HepG2 (cell line): ENCODE results near the gene GRIN3B. TPM values are rescaled to one million over a fixed set of nuclear protein-coding genes. Genes with fewer than 3 reads are reported as not detected.

ENCODE experiments used
- AKAP8 ChIP-seq: sonication (generic); formaldehyde crosslinking; IDR thresholded peaks from 2 replicates; pipeline ENCODE4 v1.5.1; 2020; ENCODE audit warnings: mild to moderate bottlenecking, missing genetic modification reagents
- BCL6 ChIP-seq: IDR thresholded peaks from 2 replicates; pipeline ENCODE4 v1.6.1; 2016; ENCODE audit warnings: missing genetic modification reagents, missing compliant biosample characterization
- KDM4B ChIP-seq: sonication (generic); formaldehyde crosslinking; IDR thresholded peaks from 2 replicates; pipeline ENCODE4 v1.4.0; 2020; ENCODE audit warnings: missing genetic modification reagents
- MTA3 ChIP-seq: sonication (generic); formaldehyde crosslinking; IDR thresholded peaks from 2 replicates; pipeline ENCODE4 v1.4.0; 2020; ENCODE audit warnings: missing genetic modification reagents
- POLR2G ChIP-seq: fragments of 200-400 bp; formaldehyde crosslinking; IDR thresholded peaks from 2 replicates; pipeline ENCODE4 v1.6.1; 2018; ENCODE audit warnings: mild to moderate bottlenecking, low read depth, low read length, moderate library complexity
- RBFOX2 ChIP-seq: fragments of 200-400 bp; formaldehyde crosslinking; IDR thresholded peaks from 2 replicates; pipeline ENCODE4 v1.6.1; 2017; ENCODE audit warnings: low read depth, mild to moderate bottlenecking, low read length
- SP140L ChIP-seq: sonication (generic); formaldehyde crosslinking; IDR thresholded peaks from 2 replicates; pipeline ENCODE4 v1.4.0; 2020; ENCODE audit warnings: missing genetic modification reagents, borderline replicate concordance
- STAG1 ChIP-seq: sonication (generic); formaldehyde crosslinking; IDR thresholded peaks from 2 replicates; pipeline ENCODE4 v1.4.0; 2020; ENCODE audit warnings: missing genetic modification reagents
- ZFX ChIP-seq: sonication (generic); formaldehyde crosslinking; IDR thresholded peaks from 2 replicates; pipeline ENCODE4 v1.4.0; 2020; ENCODE audit warnings: mild to moderate bottlenecking, low read depth, missing genetic modification reagents, moderate library complexity
- ZIK1 ChIP-seq: sonication (generic); formaldehyde crosslinking; IDR thresholded peaks from 2 replicates; pipeline ENCODE4 v1.5.0; 2020; ENCODE audit warnings: mild to moderate bottlenecking, low read depth, missing genetic modification reagents, borderline replicate concordance
- ZMYM4 ChIP-seq: sonication (generic); formaldehyde crosslinking; IDR thresholded peaks from 2 replicates; pipeline ENCODE4 v1.8.1; 2023; ENCODE audit warnings: mild to moderate bottlenecking, missing genetic modification reagents
- ZNF20 ChIP-seq: sonication (generic); formaldehyde crosslinking; IDR thresholded peaks from 2 replicates; pipeline ENCODE4 v1.4.0; 2020; ENCODE audit warnings: mild to moderate bottlenecking, moderate library complexity, missing genetic modification reagents
- ZNF234 ChIP-seq: sonication (generic); formaldehyde crosslinking; conservative IDR thresholded peaks from 2 replicates; pipeline ENCODE4 v1.5.1; 2020; ENCODE audit warnings: mild to moderate bottlenecking, missing genetic modification reagents
- ZNF333 ChIP-seq: sonication (generic); formaldehyde crosslinking; IDR thresholded peaks from 2 replicates; pipeline ENCODE4 v1.4.0; 2020; ENCODE audit warnings: mild to moderate bottlenecking, missing genetic modification reagents, borderline replicate concordance
- ZNF790 ChIP-seq: sonication (generic); formaldehyde crosslinking; IDR thresholded peaks from 2 replicates; pipeline ENCODE4 v1.8.0; 2022; ENCODE audit warnings: missing genetic modification reagents, mild to moderate bottlenecking, borderline replicate concordance
- polyA plus RNA-seq, 8 experiments: library from polyadenylated mRNA; depleted of rRNA in 3 of 8; stranded (reverse) in 7 of 8; unstranded in 1 of 8; fragments of >200 nt; fragmentation: Illumina TruSeq in 4 of 8; extraction: Trizol in 4 of 8; gene quantifications; 2 replicates each; pipeline versions ENCODE4 v1.2.1 to v1.2.3, GENCODE V29; 2011 to 2016; ENCODE audit warnings: low read depth in 4 of 8, missing spikeins in 1 of 8, mixed read lengths in 1 of 8; ENCODE audit not compliant: insufficient read depth in 1 of 8
- total RNA-seq, 5 experiments: library from RNA; depleted of rRNA; stranded (reverse); fragments of >200 nt; fragmentation: Illumina TruSeq; extraction: Trizol; gene quantifications; 2 replicates each; pipeline ENCODE4 v1.2.3, GENCODE V29; 2016; ENCODE audit warnings: low read depth in 1 of 5
- TF ChIP-seq, protein P1 (sequence below): conservative IDR thresholded peaks from 2 replicates; pipeline ENCODE4 v1.6.1; 2018; ENCODE audit warnings: missing genetic modification reagents
- TF ChIP-seq, protein P2 (sequence below): sonication (generic); formaldehyde crosslinking; IDR thresholded peaks from 2 replicates; pipeline ENCODE4 v1.4.0; 2020; ENCODE audit warnings: missing genetic modification reagents
- TF ChIP-seq, protein P3 (sequence below): sonication (generic); formaldehyde crosslinking; IDR thresholded peaks from 2 replicates; pipeline ENCODE4 v1.4.0; 2020; ENCODE audit warnings: missing genetic modification reagents
- TF ChIP-seq, protein P4 (sequence below): IDR thresholded peaks from 2 replicates; pipeline ENCODE4 v1.6.1; 2016
- TF ChIP-seq, protein P5 (sequence below): sonication (generic); formaldehyde crosslinking; IDR thresholded peaks from 2 replicates; pipeline ENCODE4 v1.4.0; 2020; ENCODE audit warnings: mild to moderate bottlenecking, missing genetic modification reagents, borderline replicate concordance
- TF ChIP-seq, protein P6 (sequence below): IDR thresholded peaks from 2 replicates; pipeline ENCODE4 v1.6.1; 2016; ENCODE audit warnings: mild to moderate bottlenecking

The GRIN3B gene
- total and polyA plus RNA-seq, 2 of the 13 experiments (the other 11 are each of a cell fraction or from before 2014, with no cell fraction given), result 0.07 to 0.20 TPM

DNA sequence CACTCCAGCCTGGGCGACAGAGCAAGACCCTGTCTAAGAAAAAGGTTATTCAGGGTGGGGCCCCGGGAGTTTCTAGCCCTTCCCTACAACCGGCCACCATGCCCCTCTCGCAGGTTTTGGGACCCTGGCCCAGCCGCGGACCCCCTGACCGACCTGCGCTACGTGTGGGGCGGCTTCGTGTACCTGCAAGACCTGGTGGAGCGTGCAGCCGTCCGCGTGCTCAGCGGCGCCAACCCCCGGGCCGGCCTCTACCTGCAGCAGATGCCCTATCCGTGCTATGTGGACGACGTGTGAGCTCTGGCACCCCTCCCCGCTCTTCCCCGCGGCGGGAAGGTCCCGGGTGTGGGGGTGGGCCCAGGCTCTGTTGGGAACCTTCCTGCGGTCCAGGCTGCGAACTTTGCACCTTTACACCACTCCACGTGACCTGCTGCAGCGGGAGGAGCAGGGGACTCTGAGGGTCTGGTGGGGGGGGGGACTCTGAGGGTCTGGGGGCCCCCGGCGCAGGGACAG, 46.0 kb downstream of the GRIN3B start (continued):
- no peak for TF ChIP-seq ZNF333
- TF ChIP-seq, protein P1, sequence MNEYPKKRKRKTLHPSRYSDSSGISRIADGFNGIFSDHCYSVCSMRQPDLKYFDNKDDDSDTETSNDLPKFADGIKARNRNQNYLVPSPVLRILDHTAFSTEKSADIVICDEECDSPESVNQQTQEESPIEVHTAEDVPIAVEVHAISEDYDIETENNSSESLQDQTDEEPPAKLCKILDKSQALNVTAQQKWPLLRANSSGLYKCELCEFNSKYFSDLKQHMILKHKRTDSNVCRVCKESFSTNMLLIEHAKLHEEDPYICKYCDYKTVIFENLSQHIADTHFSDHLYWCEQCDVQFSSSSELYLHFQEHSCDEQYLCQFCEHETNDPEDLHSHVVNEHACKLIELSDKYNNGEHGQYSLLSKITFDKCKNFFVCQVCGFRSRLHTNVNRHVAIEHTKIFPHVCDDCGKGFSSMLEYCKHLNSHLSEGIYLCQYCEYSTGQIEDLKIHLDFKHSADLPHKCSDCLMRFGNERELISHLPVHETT (CRISPR knock-in tag), result no peak
- TF ChIP-seq MTA3 (CRISPR knock-in tag), result no peak
- TF ChIP-seq ZNF20 (CRISPR knock-in tag), result no peak
- TF ChIP-seq ZNF790, result peak; percentile 80; the same call in 1 of the 2 replicates
- TF ChIP-seq STAG1 (CRISPR knock-in tag), result no peak
- no peak for TF ChIP-seq BCL6 (CRISPR knock-in tag)
- TF ChIP-seq, protein P2, sequence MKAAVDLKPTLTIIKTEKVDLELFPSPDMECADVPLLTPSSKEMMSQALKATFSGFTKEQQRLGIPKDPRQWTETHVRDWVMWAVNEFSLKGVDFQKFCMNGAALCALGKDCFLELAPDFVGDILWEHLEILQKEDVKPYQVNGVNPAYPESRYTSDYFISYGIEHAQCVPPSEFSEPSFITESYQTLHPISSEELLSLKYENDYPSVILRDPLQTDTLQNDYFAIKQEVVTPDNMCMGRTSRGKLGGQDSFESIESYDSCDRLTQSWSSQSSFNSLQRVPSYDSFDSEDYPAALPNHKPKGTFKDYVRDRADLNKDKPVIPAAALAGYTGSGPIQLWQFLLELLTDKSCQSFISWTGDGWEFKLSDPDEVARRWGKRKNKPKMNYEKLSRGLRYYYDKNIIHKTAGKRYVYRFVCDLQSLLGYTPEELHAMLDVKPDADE (CRISPR knock-in tag), result no peak
- peak; percentile 50; the same call in 1 of the 2 replicates for TF ChIP-seq ZFX
- no peak for TF ChIP-seq AKAP8
- TF ChIP-seq, protein P3, sequence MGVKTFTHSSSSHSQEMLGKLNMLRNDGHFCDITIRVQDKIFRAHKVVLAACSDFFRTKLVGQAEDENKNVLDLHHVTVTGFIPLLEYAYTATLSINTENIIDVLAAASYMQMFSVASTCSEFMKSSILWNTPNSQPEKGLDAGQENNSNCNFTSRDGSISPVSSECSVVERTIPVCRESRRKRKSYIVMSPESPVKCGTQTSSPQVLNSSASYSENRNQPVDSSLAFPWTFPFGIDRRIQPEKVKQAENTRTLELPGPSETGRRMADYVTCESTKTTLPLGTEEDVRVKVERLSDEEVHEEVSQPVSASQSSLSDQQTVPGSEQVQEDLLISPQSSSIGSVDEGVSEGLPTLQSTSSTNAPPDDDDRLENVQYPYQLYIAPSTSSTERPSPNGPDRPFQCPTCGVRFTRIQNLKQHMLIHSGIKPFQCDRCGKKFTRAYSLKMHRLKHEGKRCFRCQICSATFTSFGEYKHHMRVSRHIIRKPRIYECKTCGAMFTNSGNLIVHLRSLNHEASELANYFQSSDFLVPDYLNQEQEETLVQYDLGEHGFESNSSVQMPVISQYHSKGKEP, result no peak
- peak; percentile 63; the same call in 1 of the 2 replicates for TF ChIP-seq ZIK1
- TF ChIP-seq, protein P4, sequence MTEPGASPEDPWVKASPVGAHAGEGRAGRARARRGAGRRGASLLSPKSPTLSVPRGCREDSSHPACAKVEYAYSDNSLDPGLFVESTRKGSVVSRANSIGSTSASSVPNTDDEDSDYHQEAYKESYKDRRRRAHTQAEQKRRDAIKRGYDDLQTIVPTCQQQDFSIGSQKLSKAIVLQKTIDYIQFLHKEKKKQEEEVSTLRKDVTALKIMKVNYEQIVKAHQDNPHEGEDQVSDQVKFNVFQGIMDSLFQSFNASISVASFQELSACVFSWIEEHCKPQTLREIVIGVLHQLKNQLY (CRISPR knock-in tag), result peak; percentile 58; the same call in 1 of the 2 replicates
- TF ChIP-seq RBFOX2, result peak; percentile 39; the same call in 1 of the 2 replicates
- TF ChIP-seq SP140L (CRISPR knock-in tag), result no peak
- TF ChIP-seq, protein P5, sequence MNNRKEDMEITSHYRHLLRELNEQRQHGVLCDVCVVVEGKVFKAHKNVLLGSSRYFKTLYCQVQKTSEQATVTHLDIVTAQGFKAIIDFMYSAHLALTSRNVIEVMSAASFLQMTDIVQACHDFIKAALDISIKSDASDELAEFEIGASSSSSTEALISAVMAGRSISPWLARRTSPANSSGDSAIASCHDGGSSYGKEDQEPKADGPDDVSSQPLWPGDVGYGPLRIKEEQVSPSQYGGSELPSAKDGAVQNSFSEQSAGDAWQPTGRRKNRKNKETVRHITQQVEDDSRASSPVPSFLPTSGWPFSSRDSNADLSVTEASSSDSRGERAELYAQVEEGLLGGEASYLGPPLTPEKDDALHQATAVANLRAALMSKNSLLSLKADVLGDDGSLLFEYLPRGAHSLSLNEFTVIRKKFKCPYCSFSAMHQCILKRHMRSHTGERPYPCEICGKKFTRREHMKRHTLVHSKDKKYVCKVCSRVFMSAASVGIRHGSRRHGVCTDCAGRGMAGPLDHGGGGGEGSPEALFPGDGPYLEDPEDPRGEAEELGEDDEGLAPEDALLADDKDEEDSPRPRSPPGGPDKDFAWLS, result no peak
- no peak; the same call in 1 of the 2 replicates for TF ChIP-seq ZMYM4 (CRISPR knock-in tag)
- no peak for TF ChIP-seq KDM4B (CRISPR knock-in tag)
- TF ChIP-seq POLR2G, result no peak
- TF ChIP-seq, protein P6, sequence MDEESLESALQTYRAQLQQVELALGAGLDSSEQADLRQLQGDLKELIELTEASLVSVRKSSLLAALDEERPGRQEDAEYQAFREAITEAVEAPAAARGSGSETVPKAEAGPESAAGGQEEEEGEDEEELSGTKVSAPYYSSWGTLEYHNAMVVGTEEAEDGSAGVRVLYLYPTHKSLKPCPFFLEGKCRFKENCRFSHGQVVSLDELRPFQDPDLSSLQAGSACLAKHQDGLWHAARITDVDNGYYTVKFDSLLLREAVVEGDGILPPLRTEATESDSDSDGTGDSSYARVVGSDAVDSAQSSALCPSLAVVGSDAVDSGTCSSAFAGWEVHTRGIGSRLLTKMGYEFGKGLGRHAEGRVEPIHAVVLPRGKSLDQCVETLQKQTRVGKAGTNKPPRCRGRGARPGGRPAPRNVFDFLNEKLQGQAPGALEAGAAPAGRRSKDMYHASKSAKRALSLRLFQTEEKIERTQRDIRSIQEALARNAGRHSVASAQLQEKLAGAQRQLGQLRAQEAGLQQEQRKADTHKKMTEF, result no peak
- TF ChIP-seq ZNF234 (CRISPR knock-in tag), result no peak
